Pons (tissue), 1 donor: ENCODE results near the gene OR56A4.

Experiments used
- DNase-seq: peaks from one replicate; pipeline ENCODE4 v3.0.0-alpha.2; 2016; ENCODE audit warnings: low spot score

Gene OR56A4, protein sequence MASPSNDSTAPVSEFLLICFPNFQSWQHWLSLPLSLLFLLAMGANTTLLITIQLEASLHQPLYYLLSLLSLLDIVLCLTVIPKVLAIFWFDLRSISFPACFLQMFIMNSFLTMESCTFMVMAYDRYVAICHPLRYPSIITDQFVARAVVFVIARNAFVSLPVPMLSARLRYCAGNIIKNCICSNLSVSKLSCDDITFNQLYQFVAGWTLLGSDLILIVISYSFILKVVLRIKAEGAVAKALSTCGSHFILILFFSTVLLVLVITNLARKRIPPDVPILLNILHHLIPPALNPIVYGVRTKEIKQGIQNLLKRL

DNA sequence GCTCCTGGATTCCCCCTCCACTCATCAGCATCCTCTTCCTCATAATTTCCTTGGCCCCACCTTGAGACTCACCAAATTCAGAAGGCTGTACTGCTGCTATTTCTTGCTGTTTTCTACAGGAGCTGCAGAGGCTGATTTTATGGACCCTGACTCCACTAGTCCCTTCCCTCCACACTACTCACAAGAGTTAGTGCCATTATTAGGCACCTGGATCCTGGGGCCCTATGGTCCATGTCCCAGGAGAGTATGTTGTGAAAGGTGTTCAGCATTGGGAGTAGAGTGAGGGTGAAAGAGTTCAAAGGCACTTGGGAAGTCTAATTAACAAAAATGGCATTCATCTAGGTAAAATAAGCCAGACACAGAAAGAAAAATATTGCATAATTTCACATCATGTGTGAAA is at the start of gene OR56A4:
Gene OR56A4, minus strand, starts transcription at position 101 of the 400 bp plus-strand sequence. CDS start 3,954 bp downstream, outside the sequence.
- no peak for DNase-seq

DNA sequence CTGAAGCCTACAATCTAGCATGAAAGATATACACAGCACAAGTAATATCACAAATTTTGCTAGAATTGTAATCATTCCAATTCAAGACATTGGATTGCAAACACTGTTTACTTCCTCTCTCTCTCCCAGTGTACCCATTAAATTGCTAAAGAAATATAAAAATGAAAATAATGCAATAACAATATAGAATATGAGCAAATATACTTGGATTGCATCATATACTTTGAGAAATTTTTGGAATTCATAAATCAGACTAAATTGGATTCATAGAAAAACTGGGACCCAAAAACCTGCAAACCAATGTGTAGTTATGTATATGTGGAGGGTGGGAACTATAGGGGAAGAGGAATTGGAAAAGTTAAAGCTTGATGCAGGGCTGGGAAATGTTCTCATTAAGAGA is 48.8 kb upstream of the OR56A4 start:
- DNase-seq: no peak

DNA sequence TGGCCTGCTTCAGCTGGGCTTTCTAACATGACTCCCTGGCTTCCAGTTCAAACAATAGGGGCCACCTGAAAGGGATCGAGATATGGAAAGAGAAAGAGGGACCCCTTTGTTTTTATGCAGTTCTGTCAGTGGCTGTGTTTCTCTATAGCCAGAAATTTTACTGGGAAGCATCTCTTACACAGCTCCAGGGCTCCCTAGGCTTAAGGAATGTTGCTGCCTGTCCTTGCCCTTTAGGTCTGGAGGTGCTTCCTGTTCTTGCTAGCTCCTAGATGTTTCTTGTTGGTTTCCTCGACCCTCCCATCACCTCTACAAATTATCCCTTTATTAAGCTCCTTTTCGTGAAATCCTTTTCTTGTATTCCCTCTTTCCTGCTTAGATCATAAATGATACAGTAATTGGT is 45.6 kb upstream of the OR56A4 start:
- DNase-seq: no peak

DNA sequence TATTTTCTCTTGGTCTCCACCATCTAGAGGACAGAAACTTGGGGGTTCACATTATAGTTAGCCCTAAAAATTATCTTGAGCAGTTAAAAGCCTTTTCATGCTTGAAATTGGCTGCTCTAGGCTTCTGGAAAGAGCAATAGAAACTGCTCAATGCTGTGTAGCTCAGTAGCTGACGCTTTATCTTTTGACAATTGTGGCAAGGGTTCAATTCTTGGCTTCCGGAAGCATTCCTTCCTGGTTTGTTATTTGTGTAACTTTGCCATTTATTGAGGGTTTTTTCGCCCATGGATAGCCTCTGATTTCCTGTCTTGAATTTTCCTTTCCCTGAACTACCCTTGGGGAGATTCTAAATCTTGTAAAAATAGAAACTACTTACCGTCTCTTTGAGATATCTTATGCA is 34.1 kb upstream of the OR56A4 start:
- DNase-seq: no peak

DNA sequence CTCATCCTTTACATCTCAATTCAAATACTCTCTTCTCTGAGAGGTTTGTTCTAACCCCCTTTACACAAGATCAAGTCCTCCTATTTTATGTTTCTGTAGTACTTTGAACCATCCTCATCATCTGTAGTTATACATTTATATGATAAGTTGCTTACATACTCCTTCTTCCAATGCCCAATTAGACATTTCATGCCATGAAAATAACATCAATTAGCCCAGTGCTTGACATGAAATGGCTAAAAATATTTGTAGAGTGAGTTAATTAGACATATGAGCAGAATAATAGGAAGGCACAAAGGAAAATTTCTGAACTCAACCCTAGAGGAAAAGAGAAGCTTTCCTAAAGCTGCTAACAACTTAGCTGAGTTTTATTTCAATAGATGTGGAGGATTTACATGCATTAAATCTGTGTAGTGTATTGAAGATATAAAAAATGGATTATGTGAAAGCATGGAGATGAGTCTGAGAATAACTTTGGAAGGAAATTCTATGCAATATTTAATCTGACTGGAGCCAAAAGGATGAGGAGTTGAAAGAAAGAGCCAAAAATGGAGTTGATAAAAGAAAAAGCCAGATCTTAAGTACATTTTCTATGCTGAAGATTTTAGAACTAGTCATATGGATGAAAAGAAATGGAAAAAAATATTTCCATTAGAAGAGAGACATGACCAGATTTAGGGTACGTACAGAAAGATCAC is 24.1 kb upstream of the OR56A4 start, which contains the start of gene OR56A1:
Gene OR56A1, minus strand, starts transcription at position 51 of the 698 bp plus-strand sequence. CDS start 3,066 bp downstream, outside the sequence.
- no peak for DNase-seq

DNA sequence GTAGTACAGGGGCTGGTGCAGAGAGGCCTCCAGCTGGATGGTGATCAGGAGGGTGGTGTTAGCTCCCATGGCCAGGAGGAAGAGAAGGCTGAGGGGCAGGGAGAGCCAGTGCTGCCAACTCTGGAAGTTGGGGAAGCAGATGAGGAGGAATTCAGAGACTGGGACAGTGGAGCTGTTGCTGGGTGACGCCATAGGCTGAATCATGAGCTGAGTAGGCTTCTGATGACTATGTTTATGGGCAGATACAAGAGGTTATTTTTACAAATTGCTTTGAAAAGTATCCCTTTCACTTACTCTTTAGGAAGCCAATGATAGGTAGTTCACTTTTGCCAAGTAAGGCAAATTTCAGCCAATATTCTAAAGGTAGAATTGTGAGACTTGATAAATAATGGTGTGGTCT is 20.8 kb upstream of the OR56A4 start:
- no peak for DNase-seq

DNA sequence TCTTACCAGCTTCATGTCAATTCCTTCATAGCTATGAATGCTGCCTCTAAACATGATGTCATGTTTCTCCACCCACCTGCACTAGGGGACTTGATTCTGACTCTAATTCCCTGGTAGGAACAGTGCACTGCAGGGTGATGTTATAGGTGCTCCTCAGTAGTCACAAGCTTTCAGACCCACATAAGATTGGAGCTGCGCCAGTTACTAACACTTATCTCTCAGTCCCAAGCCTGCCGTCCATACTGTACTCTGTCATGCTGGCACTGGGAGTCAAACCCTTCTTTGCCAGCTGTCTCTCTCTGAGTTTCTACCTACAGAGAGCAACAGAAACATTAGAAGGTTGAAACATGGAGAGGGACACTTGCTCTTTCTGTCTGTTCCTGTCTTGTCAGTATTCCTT is 18.3 kb upstream of the OR56A4 start:
- DNase-seq: no peak

DNA sequence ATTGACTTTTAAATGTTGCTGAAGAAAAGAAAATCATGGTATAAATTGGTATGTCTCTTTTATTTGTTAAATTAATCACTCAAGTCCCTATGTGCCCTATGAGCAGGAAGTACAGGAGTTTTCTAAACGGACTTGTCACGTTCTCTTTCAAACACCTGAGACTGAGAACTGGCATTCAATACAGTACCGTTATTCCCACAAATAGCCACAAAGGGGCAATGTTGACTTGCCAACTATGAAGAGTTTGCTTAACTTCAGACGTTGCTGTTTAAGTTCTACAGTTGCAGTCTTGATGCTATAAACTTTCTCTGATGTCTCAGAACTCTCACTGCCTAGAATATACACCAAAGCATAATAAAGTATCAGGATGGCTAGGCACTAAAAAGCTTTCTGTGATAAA is 16.2 kb upstream of the OR56A4 start:
- DNase-seq: peak; percentile 60

DNA sequence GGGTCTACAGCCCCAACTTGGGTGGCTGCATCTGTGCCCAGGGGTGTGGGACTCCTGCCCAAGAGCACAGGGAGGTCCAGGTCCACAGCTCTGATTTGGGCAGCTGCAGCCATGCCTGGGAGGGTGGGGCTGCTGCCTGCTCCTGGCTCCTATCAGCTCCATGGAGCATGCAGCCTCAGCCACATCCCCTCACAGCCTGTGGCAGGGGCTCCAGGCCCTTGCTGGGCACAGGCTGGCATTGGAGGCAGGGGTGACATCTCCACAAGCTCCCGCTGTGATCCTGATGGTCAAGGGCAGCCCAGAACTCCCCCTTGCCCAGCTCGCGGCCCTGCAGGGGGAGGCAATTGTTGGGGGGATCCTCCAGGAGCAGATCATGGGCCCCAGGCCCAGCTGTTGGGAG is 6.3 kb upstream of the OR56A4 start:
- no peak for DNase-seq

DNA sequence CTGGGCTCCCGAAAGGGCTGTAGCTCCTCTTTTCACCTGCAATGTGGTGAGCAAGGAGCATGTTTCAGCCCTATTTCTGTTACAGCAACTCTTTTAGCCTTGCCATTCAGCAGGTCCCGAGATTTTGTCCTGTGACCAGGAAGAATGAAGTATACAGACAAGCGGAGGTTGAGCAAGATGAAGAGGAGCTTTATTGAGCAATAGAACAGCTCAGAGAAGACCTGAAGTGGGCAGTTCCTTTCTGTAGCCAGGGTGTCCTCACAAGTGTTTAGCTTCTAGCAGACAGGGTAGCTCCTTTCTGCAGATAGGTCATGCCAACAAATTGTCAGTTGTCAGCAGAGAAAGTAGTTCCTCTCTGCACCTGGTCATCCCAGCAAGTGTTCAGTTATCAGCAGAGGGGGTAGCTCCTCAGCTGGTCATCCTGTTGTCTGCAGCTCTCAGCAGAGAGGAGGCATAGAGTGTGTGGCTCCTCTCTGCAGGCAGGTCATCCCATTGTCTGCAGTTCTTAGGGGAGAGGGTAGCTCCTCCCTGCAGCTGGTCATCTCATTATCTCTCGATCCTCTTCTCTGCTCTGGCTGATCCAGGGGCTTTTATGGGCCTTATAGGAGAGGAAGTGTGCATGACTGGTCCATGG is 5.4 kb upstream of the OR56A4 start:
- DNase-seq: no peak

DNA sequence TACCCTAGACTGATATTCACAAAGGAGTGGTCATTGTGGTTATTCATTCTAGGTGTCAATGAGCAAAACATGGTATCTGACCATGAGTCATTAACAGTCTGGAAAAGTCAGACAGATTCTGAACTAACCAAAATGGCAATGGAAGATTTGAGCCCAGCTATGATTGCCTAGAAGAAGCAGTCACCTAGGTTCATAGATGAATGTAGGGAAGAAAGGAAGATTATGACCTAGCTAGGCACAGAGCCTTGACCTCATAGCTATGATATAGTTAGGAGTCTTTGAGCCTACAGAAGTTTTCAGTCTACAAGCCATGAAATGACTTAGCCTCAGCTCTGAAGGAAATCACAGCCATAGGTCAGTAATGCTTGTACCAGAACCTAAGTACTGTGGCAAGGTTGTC is 351 bp downstream of the OR56A4 start:
- no peak for DNase-seq

DNA sequence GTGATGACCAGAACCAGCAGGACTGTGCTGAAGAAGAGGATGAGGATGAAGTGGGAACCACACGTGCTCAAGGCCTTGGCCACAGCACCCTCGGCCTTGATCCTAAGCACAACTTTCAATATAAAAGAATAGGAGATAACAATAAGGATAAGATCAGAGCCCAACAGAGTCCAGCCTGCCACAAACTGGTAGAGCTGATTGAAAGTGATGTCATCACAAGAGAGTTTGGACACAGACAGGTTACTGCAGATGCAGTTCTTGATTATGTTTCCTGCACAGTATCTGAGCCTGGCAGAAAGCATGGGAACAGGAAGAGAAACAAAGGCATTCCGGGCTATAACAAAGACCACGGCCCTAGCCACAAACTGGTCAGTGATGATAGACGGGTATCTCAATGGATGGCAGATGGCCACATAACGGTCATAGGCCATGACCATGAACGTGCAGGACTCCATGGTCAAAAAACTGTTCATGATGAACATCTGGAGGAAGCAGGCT is 4.5 kb downstream of the OR56A4 start:
- no peak for DNase-seq

DNA sequence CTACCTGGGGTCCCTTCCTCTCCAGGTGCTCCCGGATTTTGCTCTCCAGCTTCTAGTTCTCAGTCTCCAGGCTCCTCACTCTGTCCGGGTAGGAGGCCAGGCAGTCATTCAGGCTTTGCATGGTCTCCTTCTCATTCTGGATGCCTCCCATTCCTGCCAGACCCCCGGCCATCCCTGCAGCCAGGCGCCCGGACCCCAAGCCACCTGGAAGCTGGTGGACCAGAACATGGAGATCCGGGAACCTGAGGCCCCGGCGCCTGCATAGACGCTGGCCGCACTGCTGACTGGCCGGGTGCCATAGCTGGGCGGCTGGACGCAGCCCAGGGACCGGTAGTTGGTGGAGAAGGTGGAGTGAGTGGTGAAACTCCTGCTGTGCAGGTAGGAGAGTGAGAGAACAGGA is 12.0 kb downstream of the OR56A4 start:
- DNase-seq: no peak

DNA sequence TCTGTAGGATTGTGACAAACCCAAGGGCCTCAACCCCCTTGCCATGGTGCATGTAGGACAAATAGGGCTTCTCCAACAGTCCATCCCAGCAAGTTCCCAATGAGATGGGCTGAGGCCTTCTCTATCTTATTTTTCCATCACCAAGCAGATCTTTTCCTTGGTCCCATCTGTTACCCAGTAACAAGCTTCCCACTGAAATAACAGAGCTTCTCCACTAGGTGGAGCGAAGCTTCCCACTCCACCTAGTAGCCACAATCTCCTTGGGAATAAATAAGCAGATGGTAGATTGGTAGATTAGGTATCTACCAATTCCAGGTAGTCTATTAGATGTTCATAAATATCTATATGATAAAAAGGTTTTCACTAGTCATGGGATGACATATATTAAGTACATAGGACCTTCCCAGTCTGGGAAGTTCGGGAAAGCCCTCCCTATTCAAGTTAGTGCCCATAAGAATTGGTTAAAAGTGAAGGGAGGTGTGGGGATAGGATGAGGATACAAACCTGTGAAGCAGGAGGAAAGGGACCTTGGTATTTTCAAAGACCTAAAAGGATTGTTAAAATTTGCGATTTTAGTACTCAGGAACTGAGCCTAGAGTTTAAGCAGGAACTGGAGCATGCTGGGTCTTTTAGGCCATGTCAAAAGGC is 14.0 kb downstream of the OR56A4 start:
- peak; percentile 9 for DNase-seq

DNA sequence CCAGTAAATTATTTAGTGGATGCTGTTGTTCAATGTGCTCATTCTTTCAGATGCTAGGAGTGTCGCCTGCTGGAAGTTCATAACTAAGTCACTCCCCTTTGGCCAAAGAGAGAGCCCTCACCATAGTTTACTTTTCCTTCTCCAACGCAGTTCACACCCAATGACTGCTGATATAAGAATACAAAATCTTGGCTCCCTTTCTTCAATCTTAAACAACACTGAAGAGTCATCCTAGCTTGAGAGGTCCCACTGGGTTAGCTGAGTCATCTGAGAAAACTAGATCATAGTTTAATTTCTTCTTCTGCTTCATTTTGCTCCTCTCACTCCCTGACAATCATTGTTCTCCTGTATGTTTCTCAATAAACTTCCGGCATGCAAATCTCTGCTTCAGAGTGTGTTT is 14.6 kb downstream of the OR56A4 start:
- DNase-seq: peak; percentile 1

DNA sequence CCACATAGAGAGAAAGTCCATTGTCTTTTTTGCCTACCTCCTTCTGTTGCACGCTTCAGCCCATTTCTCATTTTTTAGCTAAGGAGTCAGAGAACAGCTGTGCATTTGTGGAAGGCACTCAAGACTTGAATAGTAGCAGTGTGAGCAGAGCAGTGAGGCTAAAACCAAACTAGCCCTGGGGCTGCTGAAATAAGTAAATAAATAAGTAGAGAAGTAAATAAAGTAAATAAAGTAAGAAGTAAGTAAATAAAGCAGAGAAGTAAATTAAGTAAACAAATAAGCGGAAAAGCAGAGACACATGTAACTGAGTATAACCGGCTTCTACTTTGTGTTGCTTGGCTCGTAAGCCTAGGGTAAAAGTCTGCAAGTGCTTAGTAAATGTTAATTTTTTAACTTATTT is 17.5 kb downstream of the OR56A4 start:
- DNase-seq: no peak

DNA sequence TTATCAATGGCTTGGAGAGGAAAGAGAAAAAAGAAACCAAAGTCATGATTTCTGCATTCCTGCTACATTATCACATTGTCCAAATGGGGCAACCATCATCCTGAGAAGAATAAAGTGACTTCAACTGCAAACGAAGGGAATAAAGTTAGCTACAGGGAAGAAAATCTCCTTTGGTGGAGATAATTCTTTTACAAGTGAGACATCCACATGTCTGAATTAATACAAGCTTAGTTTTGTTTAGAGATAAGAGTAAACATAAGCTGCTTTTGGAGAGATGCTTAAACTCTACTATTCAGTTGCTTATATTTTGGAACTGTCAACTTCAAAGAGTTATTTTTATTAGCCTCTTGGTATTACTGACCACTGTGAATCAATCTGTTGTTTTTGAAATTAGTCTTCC is 19.9 kb downstream of the OR56A4 start, which contains the start of gene OR52L1:
Gene OR52L1, minus strand, starts transcription at position 101 of the 400 bp plus-strand sequence. Its CDS starts 55 bp downstream, at position 46.
- no peak for DNase-seq

DNA sequence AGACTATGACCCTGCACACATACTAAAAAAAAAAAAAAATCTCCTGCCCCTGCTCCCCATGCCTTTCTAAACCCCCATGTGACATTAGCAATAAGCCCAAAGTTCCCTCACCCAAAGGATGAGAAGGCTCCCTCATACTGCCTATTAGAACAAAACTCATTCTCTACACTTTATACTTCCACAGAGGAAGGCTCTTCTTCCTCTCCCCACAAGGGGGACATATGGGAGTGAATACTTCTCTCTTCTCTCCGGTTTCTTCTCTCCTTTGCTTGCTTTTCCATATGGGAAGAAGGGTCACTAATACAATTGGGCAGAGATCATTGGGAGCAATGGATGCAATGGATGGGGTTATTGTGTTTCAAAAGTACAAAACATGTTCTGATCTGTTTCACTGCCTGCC is 23.3 kb downstream of the OR56A4 start:
- DNase-seq: no peak

DNA sequence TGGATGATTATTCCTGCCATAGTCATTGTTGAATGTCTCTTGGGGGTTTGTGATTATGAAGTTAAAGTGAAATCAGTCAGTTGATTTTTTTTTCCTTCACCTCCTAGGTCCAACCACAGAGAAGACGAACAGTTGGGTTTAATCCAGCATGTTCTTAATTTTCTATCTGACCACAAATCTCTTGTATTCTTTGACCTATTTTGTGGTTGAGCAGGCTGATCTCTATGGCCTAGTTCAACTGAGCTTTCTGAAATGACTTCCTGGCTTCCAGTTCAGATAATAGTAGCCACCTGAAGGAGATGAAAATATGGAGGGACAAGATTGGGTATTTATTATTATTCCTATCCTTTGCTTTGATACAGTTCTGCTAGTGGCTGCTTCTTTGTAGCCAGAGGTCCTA is 33.2 kb downstream of the OR56A4 start:
- DNase-seq: no peak

DNA sequence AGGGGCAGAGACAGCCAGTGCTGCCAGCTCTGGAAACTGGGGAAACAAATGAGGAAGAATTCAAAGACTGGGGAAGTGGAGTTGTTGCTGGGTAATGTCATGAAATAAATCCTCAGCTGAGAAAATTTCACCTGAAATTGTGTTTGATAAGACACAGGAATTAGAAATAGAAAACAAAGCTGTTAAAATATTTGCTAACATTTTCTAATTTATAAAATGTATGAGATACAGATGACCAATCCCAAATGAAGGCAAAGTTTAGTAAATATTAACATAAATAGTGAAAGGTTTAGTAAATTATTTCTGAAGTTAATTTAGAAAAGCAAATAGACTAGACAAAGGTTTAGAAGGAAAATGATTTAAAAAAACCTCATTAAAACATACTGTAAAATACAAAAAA is 38.4 kb downstream of the OR56A4 start, which contains the start of gene OR56A5:
Gene OR56A5, minus strand, starts transcription at position 101 of the 400 bp plus-strand sequence. Its CDS starts 0 bp downstream, at position 101.
- no peak for DNase-seq

DNA sequence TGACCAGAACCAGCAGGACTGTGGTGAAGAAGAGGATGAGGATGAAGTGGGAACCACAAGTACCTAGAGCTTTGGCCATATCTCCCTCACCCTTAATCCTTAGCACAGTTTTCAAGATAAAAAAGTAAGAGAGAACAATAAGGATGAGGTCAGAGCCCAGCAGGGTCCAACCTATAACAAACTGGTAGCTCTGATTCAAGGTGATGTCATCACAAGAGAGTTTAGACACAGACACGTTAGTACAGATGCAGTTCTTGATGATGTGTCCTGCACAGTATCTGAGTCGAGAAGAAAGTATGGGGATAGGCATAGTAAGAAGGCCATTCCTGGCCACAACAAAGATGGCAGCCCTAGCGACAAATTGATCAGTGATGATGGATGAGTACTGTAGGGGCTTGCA is 39.0 kb downstream of the OR56A4 start:
- DNase-seq: no peak

DNA sequence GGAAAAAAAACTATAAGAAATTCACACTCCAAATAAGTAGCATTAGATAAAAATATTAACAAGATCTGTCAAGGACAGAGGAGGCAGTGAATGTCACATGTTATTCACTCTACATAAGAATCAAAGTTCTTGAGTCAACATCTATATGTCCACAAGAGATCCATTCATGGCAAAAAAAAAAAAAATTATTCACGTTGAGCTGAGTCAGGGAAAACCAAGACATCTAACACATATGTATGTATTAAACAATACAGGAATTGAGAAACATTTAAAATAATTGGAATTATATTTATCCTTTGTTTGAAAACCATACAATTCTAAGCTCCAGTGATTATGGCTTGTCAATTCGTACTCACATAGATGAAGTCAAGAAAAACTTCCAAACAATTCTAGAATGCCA is 39.8 kb downstream of the OR56A4 start:
- no peak for DNase-seq
